H9 (cell line): ENCODE data around the gene TCF23. TPM values are rescaled to one million over a fixed set of nuclear protein-coding genes. Genes with fewer than 3 reads are reported as not detected.

Source experiments
- DNase-seq: peaks from one replicate; pipeline ENCODE4 v3.0.0-alpha.2; 2017
- H2AFZ ChIP-seq: one replicate; pipeline ENCODE4 v1.6.1; 2013; ENCODE audit warnings: mild to moderate bottlenecking, low read length, control low read depth, moderate library complexity
- H2AK5ac ChIP-seq: 2 replicates; pipeline ENCODE4 v1.6.1; 2013; ENCODE audit warnings: low read length, control low read depth, mixed read lengths; ENCODE audit not compliant: insufficient read length
- H2BK120ac ChIP-seq: one replicate; pipeline ENCODE4 v1.6.1; 2013; ENCODE audit warnings: low read depth, mild to moderate bottlenecking, low read length, control low read depth, inconsistent platforms; ENCODE audit not compliant: poor library complexity, severe bottlenecking
- H2BK12ac ChIP-seq: 2 replicates; pipeline ENCODE4 v1.6.1; 2013; ENCODE audit warnings: low read length, control low read depth, mixed read lengths, low read depth; ENCODE audit not compliant: insufficient read length
- H2BK15ac ChIP-seq: 2 replicates; pipeline ENCODE4 v1.6.1; 2013; ENCODE audit warnings: low read depth, low read length, control low read depth
- H2BK20ac ChIP-seq: one replicate; pipeline ENCODE4 v1.6.1; 2013; ENCODE audit warnings: low read depth, mild to moderate bottlenecking, low read length, control low read depth, inconsistent platforms; ENCODE audit not compliant: poor library complexity, severe bottlenecking
- H2BK5ac ChIP-seq: 2 replicates; pipeline ENCODE4 v1.6.1; 2013; ENCODE audit warnings: low read length, control low read depth, mixed read lengths; ENCODE audit not compliant: insufficient read length
- H3K14ac ChIP-seq: 2 replicates; pipeline ENCODE4 v1.6.1; 2013; ENCODE audit warnings: low read length, control low read depth; ENCODE audit not compliant: insufficient read depth
- H3K18ac ChIP-seq: 2 replicates; pipeline ENCODE4 v1.6.1; 2013; ENCODE audit warnings: low read depth, mild to moderate bottlenecking, mixed read lengths, low read length, control low read depth; ENCODE audit not compliant: insufficient read length
- H3K23ac ChIP-seq: 2 replicates; pipeline ENCODE4 v1.6.1; 2013; ENCODE audit warnings: low read length, control low read depth, mixed read lengths, low read depth; ENCODE audit not compliant: insufficient read length
- H3K23me2 ChIP-seq: 2 replicates; pipeline ENCODE4 v1.6.1; 2013; ENCODE audit warnings: low read depth, mild to moderate bottlenecking, mixed read lengths, low read length, control low read depth; ENCODE audit not compliant: insufficient read length, poor library complexity, severe bottlenecking
- H3K27ac ChIP-seq: 2 replicates; pipeline ENCODE4 v1.5.1; 2013; ENCODE audit warnings: low read length, control low read depth, mixed read lengths, low read depth; ENCODE audit not compliant: insufficient read length
- H3K27me3 ChIP-seq: 2 replicates; pipeline ENCODE4 v1.6.1; 2013; ENCODE audit warnings: low read length, control low read depth, inconsistent platforms; ENCODE audit not compliant: insufficient read depth
- H3K4ac ChIP-seq: 2 replicates; pipeline ENCODE4 v1.6.1; 2013; ENCODE audit warnings: low read depth, mild to moderate bottlenecking, control low read depth, inconsistent platforms, low read length, moderate library complexity
- H3K4me1 ChIP-seq: 2 replicates; pipeline ENCODE4 v1.6.1; 2013; ENCODE audit warnings: low read length, control low read depth, inconsistent platforms; ENCODE audit not compliant: insufficient read depth
- H3K4me2 ChIP-seq: 2 replicates; pipeline ENCODE4 v1.6.1; 2013; ENCODE audit warnings: low read length, control low read depth, mixed read lengths; ENCODE audit not compliant: insufficient read length, insufficient read depth
- H3K56ac ChIP-seq: 2 replicates; pipeline ENCODE4 v1.6.1; 2013; ENCODE audit warnings: low read depth, mild to moderate bottlenecking, mixed read lengths, low read length, control low read depth; ENCODE audit not compliant: insufficient read length
- H3K79me1 ChIP-seq: 2 replicates; pipeline ENCODE4 v1.6.1; 2013; ENCODE audit warnings: low read depth, mild to moderate bottlenecking, moderate library complexity, low read length, control low read depth, inconsistent platforms; ENCODE audit not compliant: insufficient read depth, poor library complexity, severe bottlenecking
- H3K79me2 ChIP-seq: 2 replicates; pipeline ENCODE4 v1.6.1; 2013; ENCODE audit warnings: low read length, control low read depth, inconsistent platforms; ENCODE audit not compliant: insufficient read depth
- H3K9ac ChIP-seq: 2 replicates; pipeline ENCODE4 v1.6.1; 2013; ENCODE audit warnings: low read length, control low read depth, mixed read lengths; ENCODE audit not compliant: insufficient read length; ENCODE audit errors: extremely low read depth
- H3K9me3 ChIP-seq: one replicate; pipeline ENCODE4 v1.6.1; 2013; ENCODE audit warnings: low read depth, low read length, inconsistent platforms; ENCODE audit not compliant: control insufficient read depth
- H3T11ph ChIP-seq: one replicate; pipeline ENCODE4 v1.6.1; 2013; ENCODE audit warnings: mild to moderate bottlenecking, low read length, control low read depth, inconsistent platforms
- H4K20me1 ChIP-seq: one replicate; pipeline ENCODE4 v1.6.1; 2013; ENCODE audit not compliant: control insufficient read depth, insufficient read length, insufficient read depth
- H4K5ac ChIP-seq: 2 replicates; pipeline ENCODE4 v1.6.1; 2013; ENCODE audit warnings: low read depth, mild to moderate bottlenecking, mixed read lengths, low read length, control low read depth; ENCODE audit not compliant: insufficient read length
- H4K8ac ChIP-seq: replicated peaks from 2 replicates; pipeline ENCODE4 v1.6.1; 2013; ENCODE audit warnings: low read length, control low read depth, mixed read lengths, low read depth; ENCODE audit not compliant: insufficient read length
- H4K91ac ChIP-seq: 2 replicates; pipeline ENCODE4 v1.6.1; 2013; ENCODE audit warnings: low read depth, mild to moderate bottlenecking, moderate library complexity, mixed read lengths, low read length, control low read depth; ENCODE audit not compliant: insufficient read length
- H3K27ac Mint-ChIP-seq, 3 experiments: 2 replicates in 2 of 3; 3 replicates in 1 of 3; pipeline ENCODE4 v1.8.0; 2020 to 2021; ENCODE audit warnings: mixed read lengths in 3 of 3, mild to moderate bottlenecking in 1 of 3, moderate library complexity in 1 of 3
- H3K27me3 Mint-ChIP-seq: 2 replicates; pipeline ENCODE4 v1.8.0; 2021; ENCODE audit warnings: low read depth, mild to moderate bottlenecking, moderate library complexity, mixed read lengths
- H3K36me3 Mint-ChIP-seq, 3 experiments: 2 replicates in 2 of 3; 3 replicates in 1 of 3; pipeline ENCODE4 v1.8.0; 2020 to 2021; ENCODE audit warnings: low read depth in 3 of 3, mixed read lengths in 3 of 3; ENCODE audit not compliant: insufficient read depth in 1 of 3
- H3K4me1 Mint-ChIP-seq, 2 experiments: 2 replicates each; pipeline ENCODE4 v1.8.0; 2020; ENCODE audit warnings: mixed read lengths in 2 of 2
- H3K4me3 Mint-ChIP-seq, 2 experiments: 2 replicates in 1 of 2; 3 replicates in 1 of 2; pipeline ENCODE4 v1.8.0; 2020 to 2021; ENCODE audit warnings: mild to moderate bottlenecking in 2 of 2, mixed read lengths in 2 of 2, moderate library complexity in 1 of 2
- H3K9me3 Mint-ChIP-seq, 2 experiments: 2 replicates in 1 of 2; 3 replicates in 1 of 2; pipeline ENCODE4 v1.8.0; 2020; ENCODE audit warnings: mild to moderate bottlenecking in 2 of 2, mixed read lengths in 2 of 2, moderate library complexity in 1 of 2
- CTCF ChIP-seq: fragments of 200-600 bp; sonication (generic); conservative IDR thresholded peaks from 3 replicates; pipeline ENCODE4 v1.8.0; 2021; ENCODE audit warnings: antibody characterized with exemption, mild to moderate bottlenecking
- WGBS: extraction: QIAGEN DNeasy Blood & Tissue Kit; methylation state at CpG from one replicate; pipeline ENCODE4 v1.1.7; 2013; ENCODE audit warnings: missing lambda C conversion rate, low lambda C conversion rate, mixed read lengths; ENCODE audit not compliant: insufficient read length; ENCODE audit errors: extremely low coverage; 5-methylcytosine and 5-hydroxymethylcytosine counted together
- total RNA-seq: library from RNA; stranded (reverse); gene quantifications from 2 replicates; pipeline ENCODE4 v1.2.1, GENCODE V29; 2021

The TCF23 gene
- total RNA-seq, 1 experiment from 2014 or later = not detected

GRCh38 chr2:27117995-27118524, 30.7 kb upstream of the TCF23 start:
- no peak overlapping the region for H2BK15ac ChIP-seq
- Mint-ChIP-seq H3K4me3 (peak overlapping the region; percentile 51 to 73), H3K27me3 (peaks cover 62% of the 10 kb centered on the region), H3K4me1 (peaks cover 10 to 11% of the 10 kb centered on the region in 2 experiments), H3K9me3 (no peaks in the 10 kb centered on the region; a peak in 1 of 5 replicates), H3K27ac (no peak overlapping the region), H3K36me3 (no peaks in the 10 kb centered on the region; a peak in 3 of 7 replicates)
- H3K23me2 ChIP-seq = peaks cover 8% of the 10 kb centered on the region
- no peaks in the 10 kb centered on the region for H3K79me2 ChIP-seq
- H3K23ac ChIP-seq = no peak overlapping the region
- H2BK12ac ChIP-seq = no peak overlapping the region
- TF ChIP-seq CTCF = no peak
- no peak overlapping the region for H3T11ph ChIP-seq
- H2BK20ac ChIP-seq = no peak overlapping the region
- no peak overlapping the region for H2AK5ac ChIP-seq
- no peak overlapping the region for H4K91ac ChIP-seq
- no peak overlapping the region for H2BK120ac ChIP-seq
- WGBS = no CpG with 5 or more reads among the region's 14 CpGs
- no peak overlapping the region for H3K56ac ChIP-seq
- H3K4me2 ChIP-seq = peak overlapping the region; percentile 62
- H2BK5ac ChIP-seq = no peak overlapping the region
- no peak overlapping the region for H3K18ac ChIP-seq
- H3K14ac ChIP-seq = no peak overlapping the region
- DNase-seq = no peak
- H4K5ac ChIP-seq = no peak overlapping the region
- no peak overlapping the region for H3K4ac ChIP-seq
- no peak overlapping the region for H3K27ac ChIP-seq
- H3K9ac ChIP-seq = no peak overlapping the region
- no peaks in the 10 kb centered on the region for H3K9me3 ChIP-seq
- H3K27me3 ChIP-seq = peaks cover 12% of the 10 kb centered on the region; the same call in 1 of the 2 replicates
- no peak overlapping the region for H4K8ac ChIP-seq
- no peak overlapping the region for H2AFZ ChIP-seq
- H3K79me1 ChIP-seq = no peaks in the 10 kb centered on the region
- peaks cover 2% of the 10 kb centered on the region for H3K4me1 ChIP-seq
- H4K20me1 ChIP-seq = no peaks in the 10 kb centered on the region
